Activated CD8-positive, alpha-beta memory T cell treated with anti-CD3 and anti-CD28 coated beads, Interleukin-2, amount 50 U/mL, for 48 hours (primary cell): ENCODE results near the gene OR8A1.
A peak's percentile ranks its signal among the peaks of the same experiment; 100 is the strongest.

ENCODE experiments used
- DNase-seq: peaks from one replicate; pipeline ENCODE4 v3.0.0-alpha.2; 2020

OR8A1 gene

GRCh38 chr11:124569697-124570096 is at the start of gene OR8A1:
Gene OR8A1, plus strand, starts transcription at chr11:124569997. Its CDS starts 123 bp downstream, at chr11:124570120.
- DNase-seq: no peak

DNA sequence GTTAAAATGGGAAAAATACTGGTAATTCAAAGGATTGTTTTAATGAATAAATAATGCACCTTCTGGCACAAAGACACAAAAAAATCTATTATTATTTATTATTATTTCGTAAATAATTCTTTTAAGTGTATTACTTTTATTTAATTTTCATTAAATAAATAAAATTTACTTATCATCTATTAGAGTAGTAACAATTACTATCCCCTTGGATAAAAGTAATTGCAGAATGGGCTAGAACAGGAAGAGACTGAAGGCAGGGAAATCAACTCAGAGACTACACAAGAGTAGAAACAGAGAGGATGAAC is 49.3 kb upstream of the OR8A1 start:
- DNase-seq: no peak

GRCh38 chr11:124533626-124534025 is 36.2 kb upstream of the OR8A1 start:
- DNase-seq: no peak

GRCh38 chr11:124534051-124534450 is 35.7 kb upstream of the OR8A1 start:
- no peak for DNase-seq

GRCh38 chr11:124535552-124536232 is 34.1 kb upstream of the OR8A1 start:
- no peak for DNase-seq

DNA sequence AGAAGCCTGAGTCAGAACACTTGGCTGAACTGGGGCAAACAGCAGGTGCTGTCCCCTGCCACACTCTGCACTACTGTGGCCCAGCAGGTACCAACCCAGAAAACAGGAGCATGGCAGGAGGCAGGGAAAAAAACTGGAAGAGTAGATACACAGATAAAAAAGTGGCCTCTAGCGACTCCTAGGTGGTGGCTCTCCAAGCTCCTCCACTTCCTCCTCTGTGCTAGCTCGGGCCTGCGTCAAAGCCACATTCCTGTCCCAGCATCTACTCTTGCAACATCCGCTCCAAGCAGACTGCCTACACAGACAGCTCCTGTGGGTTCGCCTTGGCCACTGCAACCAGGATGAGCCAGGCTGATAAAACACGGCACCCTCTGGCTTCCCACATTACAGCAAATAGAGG is 33.3 kb upstream of the OR8A1 start:
- no peak for DNase-seq

DNA sequence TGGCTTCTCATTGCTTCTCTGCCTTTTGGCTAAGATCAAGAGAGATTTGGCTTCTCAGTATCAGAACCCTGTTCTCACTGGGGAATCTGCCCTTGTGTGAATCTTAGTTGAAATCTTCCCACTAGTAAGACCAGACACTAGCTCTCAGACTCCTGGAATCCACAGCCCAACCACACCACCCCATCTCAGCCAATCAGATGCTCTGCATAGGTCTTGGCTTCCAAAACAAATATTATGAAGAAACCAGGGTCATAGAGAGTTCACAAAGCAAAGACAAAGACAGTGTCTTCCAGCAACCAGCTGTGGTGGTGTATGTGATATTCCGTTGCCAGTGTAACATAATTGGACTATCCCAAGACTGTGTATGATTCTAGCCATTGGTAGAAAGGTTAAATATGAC is 31.8 kb upstream of the OR8A1 start:
- no peak for DNase-seq

DNA sequence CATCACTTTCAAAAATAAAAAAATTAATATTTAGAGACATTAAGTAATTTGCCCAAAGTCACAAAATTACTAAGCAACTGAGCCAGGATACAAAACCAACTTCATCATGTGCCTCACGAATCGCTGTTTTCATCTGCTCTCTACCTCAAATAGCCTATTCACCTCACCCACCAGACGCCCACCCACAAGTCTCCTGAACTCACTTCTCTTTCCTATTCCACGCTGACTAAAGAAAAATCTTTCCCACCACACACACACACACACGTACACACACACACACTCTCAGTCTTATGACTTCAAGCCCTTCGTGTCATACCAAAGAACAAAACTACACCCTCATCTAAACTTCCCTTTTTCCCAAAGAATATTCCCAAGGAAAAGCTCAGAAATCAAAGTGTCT is 28.6 kb upstream of the OR8A1 start:
- no peak for DNase-seq

DNA sequence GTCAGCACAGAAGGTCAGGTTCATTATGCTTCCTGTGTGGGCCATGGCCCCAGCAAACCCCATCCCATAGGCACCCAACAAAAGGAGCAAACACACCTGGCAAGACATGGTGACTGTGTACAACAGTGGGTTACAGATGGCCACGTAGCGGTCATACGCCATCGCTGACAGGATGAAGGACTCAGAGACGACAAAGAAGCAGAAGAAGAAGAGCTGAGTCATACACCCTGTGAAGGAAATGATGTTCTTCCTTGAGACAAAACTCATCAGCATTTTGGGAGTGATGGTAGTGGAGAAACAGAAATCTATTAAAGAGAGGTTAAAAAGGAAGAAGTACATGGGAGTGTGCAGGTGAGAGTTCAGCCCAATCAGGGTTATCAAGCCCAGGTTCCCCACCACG is 26.7 kb upstream of the OR8A1 start:
- DNase-seq: no peak

- no peak for DNase-seq
These were observed 26.2 kb upstream of the OR8A1 start, which contains the start of gene OR8B12 for GRCh38 chr11:124543554-124543953. Gene OR8B12, minus strand, starts transcription at chr11:124543654. Its CDS starts 0 bp downstream, at chr11:124543654.

DNA sequence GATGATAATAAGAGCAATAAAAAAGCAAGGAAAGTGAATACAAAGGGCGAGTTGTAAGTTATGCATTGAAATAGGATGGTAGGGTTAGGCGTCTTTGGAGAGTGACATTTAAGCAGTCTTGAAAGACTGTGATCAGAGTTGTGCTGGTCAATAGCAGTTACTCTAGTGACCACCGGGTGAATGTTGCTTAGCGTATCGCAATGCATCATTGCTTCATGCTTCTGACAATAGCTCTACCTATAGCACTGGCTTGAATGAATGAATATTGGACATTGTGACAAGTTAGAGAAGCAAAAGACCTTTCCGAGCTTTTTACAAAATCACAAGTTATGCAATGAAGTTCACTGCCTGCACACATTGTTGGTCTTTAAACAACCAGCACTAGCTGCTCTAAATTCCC is 18.6 kb upstream of the OR8A1 start:
- no peak for DNase-seq

DNA sequence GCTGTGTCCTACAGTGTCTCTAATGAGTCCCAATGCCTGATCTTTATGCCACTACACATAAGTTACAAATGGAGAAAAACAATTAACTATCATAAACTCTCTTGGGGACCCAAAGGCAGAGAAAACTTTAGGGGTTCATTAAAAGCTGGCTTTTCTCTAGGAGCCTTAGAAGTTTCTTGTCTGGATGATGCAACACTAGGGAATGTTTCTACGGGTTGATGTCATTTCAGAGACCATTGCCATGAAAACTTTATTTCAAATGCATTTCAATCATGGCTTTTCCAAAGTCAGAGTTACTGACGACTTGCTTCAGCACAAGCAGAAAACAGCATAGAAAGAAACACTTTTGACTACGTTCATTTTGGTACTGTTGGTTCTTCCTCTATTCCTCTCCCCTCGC is 17.8 kb upstream of the OR8A1 start:
- no peak for DNase-seq

- DNase-seq: no peak
These were observed 13.0 kb upstream of the OR8A1 start for GRCh38 chr11:124556828-124557227.

DNA sequence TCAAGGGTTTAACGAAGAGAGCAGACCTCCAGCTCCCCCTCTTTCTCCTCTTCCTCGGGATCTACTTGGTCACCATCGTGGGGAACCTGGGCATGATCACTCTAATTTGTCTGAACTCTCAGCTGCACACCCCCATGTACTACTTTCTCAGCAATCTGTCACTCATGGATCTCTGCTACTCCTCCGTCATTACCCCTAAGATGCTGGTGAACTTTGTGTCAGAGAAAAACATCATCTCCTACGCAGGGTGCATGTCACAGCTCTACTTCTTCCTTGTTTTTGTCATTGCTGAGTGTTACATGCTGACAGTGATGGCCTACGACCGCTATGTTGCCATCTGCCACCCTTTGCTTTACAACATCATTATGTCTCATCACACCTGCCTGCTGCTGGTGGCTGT is 363 bp downstream of the OR8A1 start:
- DNase-seq: no peak

- no peak for DNase-seq
These were observed 8.1 kb downstream of the OR8A1 start for GRCh38 chr11:124577716-124578427.

- no peak for DNase-seq
These were observed 9.0 kb downstream of the OR8A1 start for GRCh38 chr11:124578761-124579160.

- no peak for DNase-seq
These were observed 12.0 kb downstream of the OR8A1 start for GRCh38 chr11:124581817-124582216.

DNA sequence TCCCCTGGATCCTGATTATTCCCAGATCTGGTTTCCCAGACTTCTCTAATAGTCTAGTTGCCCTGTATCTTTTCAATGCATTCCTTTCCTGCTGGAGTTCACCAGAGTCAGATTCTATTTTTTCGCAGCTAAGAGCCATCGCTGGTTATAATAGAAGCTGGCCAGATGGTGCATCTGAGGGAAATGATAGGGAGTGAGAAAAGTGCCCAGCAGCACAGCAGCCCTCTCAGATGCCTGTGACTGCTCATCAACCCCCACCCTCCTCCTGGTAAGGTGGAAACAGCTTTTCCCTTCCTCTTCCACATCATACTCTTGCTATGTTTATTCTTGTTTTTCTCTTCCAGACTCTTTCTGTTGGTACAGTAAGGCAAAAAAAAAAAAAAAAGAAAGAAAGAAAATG is 12.8 kb downstream of the OR8A1 start:
- DNase-seq: no peak

DNA sequence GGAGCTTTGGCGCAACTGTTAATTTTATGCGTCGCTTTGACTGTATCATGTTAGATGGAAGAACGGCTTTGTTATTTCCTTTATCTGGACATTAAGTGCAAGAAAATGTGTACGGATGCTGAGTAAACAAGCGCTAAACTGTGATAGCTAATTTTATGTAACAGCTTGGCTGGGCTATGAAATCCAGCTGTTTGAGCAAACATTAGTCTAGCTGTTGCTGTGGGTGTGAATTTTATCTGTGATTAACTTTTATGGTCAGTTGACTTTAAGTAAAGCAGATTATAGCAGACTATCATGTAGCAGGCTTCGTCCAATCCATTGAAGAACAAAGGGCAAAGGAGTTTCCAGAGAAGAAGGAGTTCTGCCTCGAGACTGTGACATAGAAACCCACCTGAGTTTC is 14.0 kb downstream of the OR8A1 start:
- DNase-seq: no peak

DNA sequence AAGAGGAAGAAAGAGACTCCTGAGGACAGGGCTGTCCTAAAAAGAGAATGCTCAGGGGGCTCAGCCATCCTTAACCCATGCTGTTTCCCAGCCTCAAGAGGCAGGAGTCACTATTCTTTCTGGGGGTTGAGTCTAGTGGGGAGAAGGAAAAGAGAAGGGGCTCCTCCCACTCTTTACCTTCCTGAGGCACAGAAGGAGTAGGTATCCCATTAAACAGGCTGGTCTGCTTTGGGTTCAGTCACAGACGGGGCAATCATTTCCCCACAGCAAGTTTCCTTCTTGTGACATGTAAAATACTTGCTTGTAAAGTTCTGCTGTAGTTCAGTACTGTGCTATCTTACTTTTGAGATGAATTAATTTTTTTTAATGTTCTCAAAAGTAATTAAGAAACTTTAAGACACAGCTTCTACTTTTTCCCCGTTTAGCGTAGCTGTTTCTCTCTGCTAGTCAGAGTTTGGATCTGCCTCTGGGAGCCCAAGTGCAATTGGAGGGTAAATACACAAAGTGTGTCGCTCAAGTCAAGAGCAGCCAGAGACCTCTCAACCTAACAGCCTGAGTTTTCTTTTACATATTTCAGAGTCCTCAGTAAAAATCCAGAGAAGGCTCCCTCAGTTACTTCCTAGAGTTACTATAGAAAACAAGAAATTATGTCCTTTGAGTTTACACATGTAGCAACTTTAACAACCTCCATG is 15.0 kb downstream of the OR8A1 start:
- DNase-seq: no peak

GRCh38 chr11:124586238-124586860 is 16.6 kb downstream of the OR8A1 start:
- DNase-seq: peak; percentile 61

- DNase-seq: no peak
These were observed 21.6 kb downstream of the OR8A1 start for GRCh38 chr11:124591430-124591829.

DNA sequence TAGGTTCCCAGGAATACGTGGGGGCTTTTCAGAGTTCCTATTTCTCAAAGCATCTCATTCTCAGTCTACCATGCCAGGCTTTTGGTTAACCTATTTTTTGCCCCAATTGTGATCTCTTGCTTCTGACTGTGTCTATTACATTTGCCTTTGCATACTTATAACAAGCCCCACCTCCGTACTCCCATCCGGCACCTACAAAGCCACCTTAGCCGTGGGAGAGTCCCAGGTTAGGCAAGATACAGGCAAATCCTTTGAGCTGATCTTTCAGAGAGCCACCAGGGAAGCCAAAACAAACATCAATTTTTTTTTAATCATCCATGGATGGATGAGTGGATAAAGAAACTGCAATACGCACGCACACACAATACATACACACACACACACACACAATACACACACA is 22.8 kb downstream of the OR8A1 start:
- no peak for DNase-seq

DNA sequence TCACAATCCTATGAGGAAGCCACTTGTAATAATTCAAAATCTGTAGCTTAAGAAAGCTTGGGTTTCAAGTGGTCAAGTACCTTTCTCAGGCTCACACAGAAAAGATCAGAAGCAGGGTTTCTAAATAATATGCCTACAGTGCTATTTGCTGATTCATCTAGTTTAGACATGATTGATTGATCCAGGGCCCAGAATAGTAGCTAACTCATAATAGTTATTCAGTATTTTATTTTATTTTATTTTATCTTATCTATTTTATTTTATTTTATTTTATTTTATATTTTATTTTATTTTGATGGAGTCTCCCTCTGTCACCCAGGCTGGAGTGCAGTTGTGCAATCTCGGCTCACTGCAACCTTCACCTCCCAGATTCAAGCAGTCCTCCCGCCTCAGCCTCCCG is 25.5 kb downstream of the OR8A1 start:
- no peak for DNase-seq
